ENCODE data around the gene ARHGAP12.

ARHGAP12 gene

GRCh38 chr10:31873724-31874123 lies 54.9 kb downstream of the ARHGAP12 start:
- DNase-seq, result no peak

- DNase-seq, result peak; percentile 8
Observed at GRCh38 chr10:31871266-31872065, 57.2 kb downstream of the ARHGAP12 start.

- no peak for DNase-seq
Observed at GRCh38 chr10:31867646-31868045, 61.0 kb downstream of the ARHGAP12 start.

- DNase-seq, result no peak
Observed at GRCh38 chr10:31866118-31866670, 62.4 kb downstream of the ARHGAP12 start.

GRCh38 chr10:31864834-31865518 lies 63.7 kb downstream of the ARHGAP12 start:
- no peak for DNase-seq

- no peak for DNase-seq
Observed at GRCh38 chr10:31855033-31855432, 73.6 kb downstream of the ARHGAP12 start.

GRCh38 chr10:31853629-31854028 lies 75.0 kb downstream of the ARHGAP12 start:
- no peak for DNase-seq

GRCh38 chr10:31851216-31851615 lies 77.4 kb downstream of the ARHGAP12 start:
- DNase-seq, result no peak

- DNase-seq, result no peak
Observed at GRCh38 chr10:31847515-31847914, 81.1 kb downstream of the ARHGAP12 start.

- DNase-seq, result no peak
Observed at GRCh38 chr10:31838709-31839108, 89.9 kb downstream of the ARHGAP12 start.

- no peak for DNase-seq
Observed at GRCh38 chr10:31838065-31838464, 90.6 kb downstream of the ARHGAP12 start.

GRCh38 chr10:31836569-31837406 lies 91.8 kb downstream of the ARHGAP12 start:
- DNase-seq, result peak; percentile 24

- DNase-seq, result no peak
Observed at GRCh38 chr10:31833753-31834152, 94.9 kb downstream of the ARHGAP12 start.

- no peak for DNase-seq
Observed at GRCh38 chr10:31832261-31832660, 96.4 kb downstream of the ARHGAP12 start.

- no peak for DNase-seq
Observed at GRCh38 chr10:31830887-31831286, 97.7 kb downstream of the ARHGAP12 start.

GRCh38 chr10:31829776-31830175 lies 98.9 kb downstream of the ARHGAP12 start:
- DNase-seq, result no peak

GRCh38 chr10:31823358-31823757 lies 105.3 kb downstream of the ARHGAP12 start:
- DNase-seq, result no peak

GRCh38 chr10:31822616-31823318 lies 105.9 kb downstream of the ARHGAP12 start:
- DNase-seq, result no peak

GRCh38 chr10:31822150-31822549 lies 106.5 kb downstream of the ARHGAP12 start:
- no peak for DNase-seq

- no peak for DNase-seq
Observed at GRCh38 chr10:31820778-31821369, 107.8 kb downstream of the ARHGAP12 start.

- no peak for DNase-seq
Observed at GRCh38 chr10:31820096-31820495, 108.5 kb downstream of the ARHGAP12 start.

GRCh38 chr10:31819391-31819820 lies 109.2 kb downstream of the ARHGAP12 start:
- no peak for DNase-seq

Data from NCI-H82 (cell line).